Endothelial cell of umbilical vein (primary cell): ENCODE data around the gene SLC2A4. TPM values are rescaled to one million over a fixed set of nuclear protein-coding genes. Genes with fewer than 3 reads are reported as not detected.

Experiments
- BruUV-seq: library from RNA; stranded (reverse); fragments of 400-500 nt; replicated peaks from 2 replicates; lab custom pipeline; 2021; lab: Mats Ljungman, UMichigan
- CTCF ChIA-PET: fragments of 300-600, 350-600 bp; sonication (Branson Sonifier 250); formaldehyde crosslinking; loops from one replicate; lab custom pipeline; 2021; ENCODE audit warnings: antibody characterized with exemption, inconsistent platforms; lab: Charles Lee
- POLR2A ChIA-PET: fragments of 300-600, 350-600 bp; sonication (Branson Sonifier 250); formaldehyde crosslinking; loops from one replicate; lab custom pipeline; 2021; ENCODE audit warnings: antibody characterized with exemption, inconsistent platforms; lab: Charles Lee
- DNase-seq: peaks from one replicate; pipeline ENCODE4 v3.0.0-alpha.2; 2011; ENCODE audit warnings: low read depth, low spot score
- FAIRE-seq: peaks from 2 replicates; lab custom pipeline; 2011; peaks lifted over from hg19 to GRCh38; lab: Jason Lieb, UNC
- H2AFZ ChIP-seq: 2 replicates; pipeline ENCODE4 v1.6.0; 2012; ENCODE audit warnings: low read depth, low read length, control low read depth, inconsistent platforms
- H3K27ac ChIP-seq: 2 replicates; pipeline ENCODE4 v1.5.1; 2011; ENCODE audit warnings: low read depth, mild to moderate bottlenecking, control low read depth, low read length, moderate library complexity; ENCODE audit not compliant: insufficient read depth
- H3K27me3 ChIP-seq, 2 experiments: 2 replicates each; pipeline versions ENCODE4 v1.6.0 to v1.6.1; 2011; ENCODE audit warnings: low read length in 2 of 2, mixed read lengths in 1 of 2; ENCODE audit not compliant: control insufficient read depth in 2 of 2, insufficient read depth in 2 of 2
- H3K36me3 ChIP-seq, 2 experiments: 2 replicates in 1 of 2; 3 replicates in 1 of 2; pipeline ENCODE4 v1.5.1; 2011; ENCODE audit warnings: low read length in 2 of 2, mild to moderate bottlenecking in 1 of 2, moderate library complexity in 1 of 2; ENCODE audit not compliant: control insufficient read depth in 2 of 2, insufficient read depth in 2 of 2; ENCODE audit errors: extremely low read depth in 1 of 2
- H3K4me1 ChIP-seq: 3 replicates; pipeline ENCODE4 v1.5.1; 2011; ENCODE audit warnings: mild to moderate bottlenecking, low read length; ENCODE audit not compliant: control insufficient read depth, insufficient read depth; ENCODE audit errors: extremely low read depth
- H3K4me2 ChIP-seq: 2 replicates; pipeline ENCODE4 v1.6.1; 2011; ENCODE audit warnings: low read length, control low read depth, mixed read lengths; ENCODE audit not compliant: insufficient read depth
- H3K4me3 ChIP-seq, 3 experiments: fragments of 200-600 bp in 1 of 3; sonication (generic), shearing (Covaris generic) in 1 of 3; replicated peaks in 1 of 3; 2 replicates each; pipeline ENCODE4 v1.5.1; 2011 to 2016; ENCODE audit warnings: control low read depth in 3 of 3, low read length in 3 of 3, mild to moderate bottlenecking in 2 of 3, inconsistent platforms in 1 of 3, low read depth in 1 of 3, moderate library complexity in 1 of 3; ENCODE audit not compliant: insufficient read depth in 1 of 3
- H3K79me2 ChIP-seq: 2 replicates; pipeline ENCODE4 v1.6.0; 2012; ENCODE audit warnings: low read length, inconsistent platforms; ENCODE audit not compliant: control insufficient read depth, insufficient read depth
- H3K9ac ChIP-seq: replicated peaks from 2 replicates; pipeline ENCODE3; 2011; ENCODE audit warnings: low read length, control low read depth; ENCODE audit not compliant: insufficient read depth; ENCODE audit errors: extremely low read depth
- H3K9me1 ChIP-seq: replicated peaks from 3 replicates; pipeline ENCODE4 v1.6.0; 2011; ENCODE audit warnings: mild to moderate bottlenecking, low read length; ENCODE audit not compliant: control insufficient read depth, insufficient read depth; ENCODE audit errors: extremely low read depth
- H3K9me3 ChIP-seq: replicated peaks from 2 replicates; pipeline ENCODE4 v1.5.1; 2012; ENCODE audit warnings: low read length, inconsistent platforms; ENCODE audit not compliant: control insufficient read depth, insufficient read depth
- H4K20me1 ChIP-seq: replicated peaks from 2 replicates; pipeline ENCODE3; 2011; ENCODE audit warnings: mild to moderate bottlenecking, low read length; ENCODE audit not compliant: control insufficient read depth, insufficient read depth; ENCODE audit errors: extremely low read depth
- EZH2 ChIP-seq: IDR thresholded peaks from 2 replicates; pipeline ENCODE4 v1.6.1; 2012; ENCODE audit warnings: borderline replicate concordance, low read depth, mild to moderate bottlenecking, moderate library complexity, low read length, inconsistent platforms; ENCODE audit not compliant: severe bottlenecking
- FOS ChIP-seq: IDR thresholded peaks from 2 replicates; pipeline ENCODE4 v1.6.1; 2011; ENCODE audit warnings: mild to moderate bottlenecking, low read length, moderate library complexity, borderline replicate concordance; ENCODE audit not compliant: insufficient read depth
- GATA2 ChIP-seq: IDR thresholded peaks from 2 replicates; pipeline ENCODE4 v1.7.0; 2011; ENCODE audit warnings: low read depth, mild to moderate bottlenecking, moderate library complexity, mixed read lengths, low read length; ENCODE audit not compliant: insufficient read length, insufficient read depth
- JUN ChIP-seq: IDR thresholded peaks from 2 replicates; pipeline ENCODE4 v1.6.1; 2011; ENCODE audit warnings: borderline replicate concordance, low read depth; ENCODE audit not compliant: insufficient read length, insufficient read depth
- MYC ChIP-seq: IDR thresholded peaks from one replicate; pipeline ENCODE4 v1.6.1; 2011; ENCODE audit warnings: mild to moderate bottlenecking, low read depth, low read length
- POLR2A ChIP-seq: IDR thresholded peaks from 2 replicates; pipeline ENCODE4 v1.6.1; 2012; ENCODE audit warnings: low read depth, mild to moderate bottlenecking, control low read depth, low read length
- POLR2AphosphoS5 ChIP-seq: IDR thresholded peaks from 2 replicates; pipeline ENCODE4 v1.6.1; 2012; ENCODE audit warnings: low read depth, mild to moderate bottlenecking, control low read depth, low read length, moderate library complexity; ENCODE audit not compliant: insufficient read depth
- dilution Hi-C: fragments of 300-500 bp; cut with MboI; formaldehyde crosslinking; loops from one replicate; pipeline ENCODE4 v1.15.0; 2019; ENCODE audit warnings: low sequenced_read_pairs; ENCODE audit not compliant: extremely low pct_ligation_motif_present
- intact Hi-C: fragments of 100-400 bp; cut with micrococcal nuclease; formaldehyde crosslinking; loops from one replicate; pipeline ENCODE4 v1.10.0; 2022
- polyA plus RNA-seq, 4 experiments: library from polyadenylated mRNA; depleted of rRNA in 3 of 4; stranded (reverse) in 3 of 4; unstranded in 1 of 4; fragments of >200 nt; gene quantifications; 2 replicates each; pipeline versions ENCODE4 v1.2.1 to v1.2.3, GENCODE V29; 2011 to 2012; ENCODE audit warnings: missing spikeins in 1 of 4
- total RNA-seq: library from RNA; stranded (reverse); gene quantifications from 2 replicates; pipeline ENCODE4 v1.2.3, GENCODE V29; 2021
- TF ChIP-seq, protein P1 (sequence below): IDR thresholded peaks from 2 replicates; pipeline ENCODE4 v1.6.1; 2011; ENCODE audit not compliant: insufficient read depth, insufficient read length
- TF ChIP-seq, protein P2 (sequence below), 2 donors: IDR thresholded peaks; 1 replicate in 1 of 2; 2 replicates in 1 of 2; pipeline ENCODE4 v1.5.1; 2011; ENCODE audit warnings: low read length in 2 of 2, mild to moderate bottlenecking in 2 of 2, moderate library complexity in 2 of 2, control low read depth in 1 of 2, inconsistent platforms in 1 of 2, low read depth in 1 of 2; ENCODE audit not compliant: insufficient read depth in 1 of 2; ENCODE audit errors: extremely low read depth in 1 of 2

The SLC2A4 gene
- total and polyA plus RNA-seq, 2 donors (not counting 3 experiments of a cell fraction or from before 2014, with no cell fraction given): 0.12 TPM; not detected in 1

DNA sequence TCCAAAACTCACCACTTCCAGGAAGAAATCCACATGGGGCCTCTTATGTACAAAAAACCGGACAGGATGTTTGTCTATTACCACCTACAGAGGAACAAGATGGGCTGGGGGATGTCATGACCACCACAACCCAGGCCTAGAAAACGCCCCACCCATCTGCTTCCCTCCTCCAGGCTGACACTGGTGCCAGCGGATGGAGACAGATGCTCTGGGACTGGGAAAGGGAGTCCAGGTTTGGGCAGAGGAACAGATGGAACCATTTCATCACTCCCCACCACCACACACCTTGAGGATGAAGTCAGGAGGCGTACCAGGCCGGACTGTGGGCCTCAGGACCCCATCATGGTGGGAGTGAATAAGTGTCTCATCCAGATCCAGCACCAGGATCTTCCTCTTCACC, 34.7 kb upstream of the SLC2A4 start:
- FAIRE-seq: no peak
- no peaks in the 10 kb centered on the region for H4K20me1 ChIP-seq
- no peaks in the 10 kb centered on the region for H3K9me1 ChIP-seq
- H3K27ac ChIP-seq: no peak overlapping the region
- DNase-seq: no peak
- no peak overlapping the region for H3K9ac ChIP-seq
- peaks cover 16% of the 10 kb centered on the region for H3K4me1 ChIP-seq
- H3K36me3 ChIP-seq: peaks cover 4 to 16% of the 10 kb centered on the region in 2 experiments
- no peak overlapping the region for H3K4me3 ChIP-seq
- peaks cover 54% of the 10 kb centered on the region for H3K79me2 ChIP-seq
- dilution Hi-C loops: no loop called here
- H3K4me2 ChIP-seq: no peak overlapping the region
- no peaks in the 10 kb centered on the region for H3K9me3 ChIP-seq
- CTCF ChIA-PET: no interaction called here
- BruUV-seq: no TSS peak
- TF ChIP-seq MYC (no peak), EZH2 (no peak), POLR2A (no peak), GATA2 (no peak), JUN (no peak), POLR2AphosphoS5 (no peak), FOS (no peak)
- TF ChIP-seq, protein P1, sequence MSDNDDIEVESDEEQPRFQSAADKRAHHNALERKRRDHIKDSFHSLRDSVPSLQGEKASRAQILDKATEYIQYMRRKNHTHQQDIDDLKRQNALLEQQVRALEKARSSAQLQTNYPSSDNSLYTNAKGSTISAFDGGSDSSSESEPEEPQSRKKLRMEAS: no peak
- TF ChIP-seq, protein P2, sequence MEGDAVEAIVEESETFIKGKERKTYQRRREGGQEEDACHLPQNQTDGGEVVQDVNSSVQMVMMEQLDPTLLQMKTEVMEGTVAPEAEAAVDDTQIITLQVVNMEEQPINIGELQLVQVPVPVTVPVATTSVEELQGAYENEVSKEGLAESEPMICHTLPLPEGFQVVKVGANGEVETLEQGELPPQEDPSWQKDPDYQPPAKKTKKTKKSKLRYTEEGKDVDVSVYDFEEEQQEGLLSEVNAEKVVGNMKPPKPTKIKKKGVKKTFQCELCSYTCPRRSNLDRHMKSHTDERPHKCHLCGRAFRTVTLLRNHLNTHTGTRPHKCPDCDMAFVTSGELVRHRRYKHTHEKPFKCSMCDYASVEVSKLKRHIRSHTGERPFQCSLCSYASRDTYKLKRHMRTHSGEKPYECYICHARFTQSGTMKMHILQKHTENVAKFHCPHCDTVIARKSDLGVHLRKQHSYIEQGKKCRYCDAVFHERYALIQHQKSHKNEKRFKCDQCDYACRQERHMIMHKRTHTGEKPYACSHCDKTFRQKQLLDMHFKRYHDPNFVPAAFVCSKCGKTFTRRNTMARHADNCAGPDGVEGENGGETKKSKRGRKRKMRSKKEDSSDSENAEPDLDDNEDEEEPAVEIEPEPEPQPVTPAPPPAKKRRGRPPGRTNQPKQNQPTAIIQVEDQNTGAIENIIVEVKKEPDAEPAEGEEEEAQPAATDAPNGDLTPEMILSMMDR (IDR thresholded peaks at IDR 0.05; ENCODE audit: extremely low read depth in 1 of 2, insufficient read depth in 1 of 2, low read depth in 1 of 2, low read length in 2 of 2): no peak
- intact Hi-C loops: no loop called here
- no peak overlapping the region for H2AFZ ChIP-seq
- POLR2A ChIA-PET: no interaction called here
- no peaks in the 10 kb centered on the region for H3K27me3 ChIP-seq
